ENCODE results near the gene LGALS4.
A peak's percentile ranks its signal among the peaks of the same experiment; 100 is the strongest.
"Not testable (repeated sequence)": the region's sequence is repeated elsewhere in the genome, so short reads cannot be mapped to it uniquely, and the experiment has no call there.

LGALS4 gene

GRCh38 chr19:38812841-38813320 lies at the start of gene LGALS4:
Gene LGALS4 (minus strand): TSS chr19:38812945. CDS start chr19:38812886, 59 bp downstream.
- DNase-seq = peak; percentile 50

GRCh38 chr19:38861368-38861767 lies 48.6 kb upstream of the LGALS4 start:
- DNase-seq = no peak

- not testable (repeated sequence) for DNase-seq
These were observed 47.0 kb upstream of the LGALS4 start for GRCh38 chr19:38859631-38860204.

- no peak for DNase-seq
These were observed 44.1 kb upstream of the LGALS4 start for GRCh38 chr19:38856813-38857212.

GRCh38 chr19:38855751-38856150 lies 43.0 kb upstream of the LGALS4 start:
- DNase-seq = not testable (repeated sequence)

- DNase-seq = not testable (repeated sequence)
These were observed 42.2 kb upstream of the LGALS4 start for GRCh38 chr19:38854961-38855360.

GRCh38 chr19:38853214-38853613 lies 40.5 kb upstream of the LGALS4 start:
- no peak for DNase-seq

GRCh38 chr19:38852231-38853044 lies 39.7 kb upstream of the LGALS4 start:
- DNase-seq = peak; percentile 91

- peak; percentile 96 for DNase-seq
These were observed 39.0 kb upstream of the LGALS4 start for GRCh38 chr19:38851622-38852230.

GRCh38 chr19:38850976-38851621 lies 38.4 kb upstream of the LGALS4 start:
- DNase-seq = peak; percentile 41

- peak; percentile 98 for DNase-seq
These were observed 37.8 kb upstream of the LGALS4 start for GRCh38 chr19:38850436-38850975.

GRCh38 chr19:38849860-38850435 lies 37.2 kb upstream of the LGALS4 start, which contains the start of gene HNRNPL:
Gene HNRNPL (minus strand): TSS chr19:38849986. CDS start chr19:38849966, 20 bp downstream.
- DNase-seq = peak; percentile 99

GRCh38 chr19:38849147-38849859 lies 36.6 kb upstream of the LGALS4 start:
- DNase-seq = peak; percentile 100

- DNase-seq = peak; percentile 33
These were observed 35.8 kb upstream of the LGALS4 start for GRCh38 chr19:38848299-38849146.

GRCh38 chr19:38846097-38846496 lies 33.4 kb upstream of the LGALS4 start:
- DNase-seq = no peak

- DNase-seq = no peak
These were observed 32.8 kb upstream of the LGALS4 start for GRCh38 chr19:38845374-38846024.

- DNase-seq = no peak
These were observed 31.4 kb upstream of the LGALS4 start for GRCh38 chr19:38844093-38844686.

- DNase-seq = no peak
These were observed 30.5 kb upstream of the LGALS4 start for GRCh38 chr19:38843175-38843758.

- no peak for DNase-seq
These were observed 29.9 kb upstream of the LGALS4 start for GRCh38 chr19:38842439-38843174.

All from 8988T (cell line).